Tibial nerve (tissue), 3 donors: ENCODE measurements around the gene MRTFA.

Experiments used
- POLR2A ChIP-seq, 2 donors: fragments of 450-650 bp; IDR thresholded peaks; one replicate each; pipeline ENCODE4 v1.6.1; 2017; ENCODE audit warnings: antibody characterized with exemption in 2 of 2, mild to moderate bottlenecking in 2 of 2, moderate library complexity in 2 of 2
- TF ChIP-seq, protein P1 (sequence below), 5 experiments: fragments of 200-600 bp in 3 of 5; fragments of 450-650 bp in 2 of 5; sonication (generic) in 3 of 5; IDR thresholded peaks; one replicate each; pipeline ENCODE4 v1.5.1; 2016 to 2019; ENCODE audit warnings: antibody characterized with exemption in 5 of 5, mild to moderate bottlenecking in 3 of 5, moderate library complexity in 2 of 5

DNA sequence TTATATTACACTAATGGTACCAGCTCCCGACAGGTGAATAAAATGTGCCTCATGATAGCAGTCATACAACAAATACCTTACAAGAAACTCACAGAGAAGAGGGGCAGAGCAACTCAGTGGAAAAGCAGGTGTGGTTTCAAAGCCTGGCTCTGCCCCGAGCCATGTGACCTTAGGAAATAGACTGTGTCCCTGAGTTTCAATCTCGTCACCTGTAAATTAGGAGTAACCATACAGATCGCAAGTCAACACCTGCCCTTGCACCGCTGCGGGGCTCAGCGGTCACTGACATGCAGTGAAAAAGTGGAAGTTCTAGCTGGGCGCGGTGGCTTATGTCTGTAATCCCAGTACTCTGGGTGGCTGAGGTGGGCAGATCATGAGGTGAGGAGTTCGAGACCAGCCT is 11.9 kb upstream of the MRTFA start:
- TF ChIP-seq, protein P1, sequence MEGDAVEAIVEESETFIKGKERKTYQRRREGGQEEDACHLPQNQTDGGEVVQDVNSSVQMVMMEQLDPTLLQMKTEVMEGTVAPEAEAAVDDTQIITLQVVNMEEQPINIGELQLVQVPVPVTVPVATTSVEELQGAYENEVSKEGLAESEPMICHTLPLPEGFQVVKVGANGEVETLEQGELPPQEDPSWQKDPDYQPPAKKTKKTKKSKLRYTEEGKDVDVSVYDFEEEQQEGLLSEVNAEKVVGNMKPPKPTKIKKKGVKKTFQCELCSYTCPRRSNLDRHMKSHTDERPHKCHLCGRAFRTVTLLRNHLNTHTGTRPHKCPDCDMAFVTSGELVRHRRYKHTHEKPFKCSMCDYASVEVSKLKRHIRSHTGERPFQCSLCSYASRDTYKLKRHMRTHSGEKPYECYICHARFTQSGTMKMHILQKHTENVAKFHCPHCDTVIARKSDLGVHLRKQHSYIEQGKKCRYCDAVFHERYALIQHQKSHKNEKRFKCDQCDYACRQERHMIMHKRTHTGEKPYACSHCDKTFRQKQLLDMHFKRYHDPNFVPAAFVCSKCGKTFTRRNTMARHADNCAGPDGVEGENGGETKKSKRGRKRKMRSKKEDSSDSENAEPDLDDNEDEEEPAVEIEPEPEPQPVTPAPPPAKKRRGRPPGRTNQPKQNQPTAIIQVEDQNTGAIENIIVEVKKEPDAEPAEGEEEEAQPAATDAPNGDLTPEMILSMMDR (IDR thresholded peaks at IDR 0.05): no peak
- TF ChIP-seq POLR2A (IDR thresholded peaks at IDR 0.05): no peak
